ENCODE measurements around the gene TEX13C. TPM values are rescaled to one million over a fixed set of nuclear protein-coding genes. Genes with fewer than 3 reads are reported as not detected.

Gene TEX13C
- total RNA-seq, 2 experiments from 2014 or later: not detected

DNA sequence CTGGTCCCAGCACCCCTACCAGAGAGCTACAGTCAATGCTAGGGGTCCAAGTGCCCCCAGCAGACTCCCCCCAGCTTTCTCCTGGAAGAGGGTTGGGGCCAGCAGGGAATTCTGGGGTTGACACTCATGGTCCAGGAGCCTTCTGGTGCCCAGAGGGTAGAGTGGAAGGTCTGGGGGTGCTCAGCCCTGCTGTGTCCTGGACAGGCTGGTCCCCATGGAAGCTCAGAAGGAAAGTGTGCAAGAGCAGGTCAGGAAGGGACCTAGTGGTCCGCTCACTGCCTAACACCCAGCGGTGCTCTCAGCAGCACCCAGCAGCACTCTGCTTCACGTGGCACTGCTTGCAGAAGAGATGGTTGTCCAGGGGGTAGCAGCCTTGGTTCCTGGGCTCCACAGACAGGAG is 6.9 kb downstream of the TEX13C start:
- Mint-ChIP-seq H3K27me3 (peaks cover 3% of the 10 kb centered on the region), H3K4me3 (no peak overlapping the region), H3K9me3 (no peaks in the 10 kb centered on the region), H3K4me1 (no peaks in the 10 kb centered on the region), H3K36me3 (no peaks in the 10 kb centered on the region), H3K27ac (no peak overlapping the region)
- DNase-seq: no peak
- no peak for ATAC-seq (ENCODE audit: low read depth)
- POLR2A ChIA-PET: no interaction called here

DNA sequence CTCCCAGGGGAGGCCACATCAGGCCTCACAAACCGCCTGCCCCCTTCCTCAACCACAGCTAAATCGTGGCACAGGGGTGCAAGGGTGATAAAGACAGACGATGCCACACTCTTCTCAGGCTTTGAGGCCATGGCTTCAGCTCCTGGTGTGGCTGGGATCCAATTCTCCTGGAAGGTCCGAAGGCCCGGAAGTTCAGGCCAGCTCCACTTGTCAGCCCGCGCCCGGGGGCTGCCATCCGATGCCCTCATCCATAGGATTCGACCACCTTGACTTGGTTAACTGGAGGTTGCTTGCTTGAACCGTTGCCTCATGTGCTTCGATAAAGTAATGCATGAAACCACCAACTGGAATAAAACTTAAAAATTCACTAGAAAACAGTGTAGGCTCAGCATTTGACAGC is 8.2 kb downstream of the TEX13C start:
- no peak for DNase-seq
- ATAC-seq (ENCODE audit: low read depth): no peak
- H3K27me3 Mint-ChIP-seq: peaks cover 3% of the 10 kb centered on the region
- no peaks in the 10 kb centered on the region for H3K4me1 Mint-ChIP-seq
- no peaks in the 10 kb centered on the region for H3K36me3 Mint-ChIP-seq
- H3K27ac Mint-ChIP-seq: no peak overlapping the region
- POLR2A ChIA-PET: no interaction called here
- no peak overlapping the region for H3K4me3 Mint-ChIP-seq
- no peaks in the 10 kb centered on the region for H3K9me3 Mint-ChIP-seq

GRCh38 chrX:125333583-125333982 is 13.9 kb downstream of the TEX13C start:
- DNase-seq (no peak), ATAC-seq (ENCODE audit: low read depth) (no peak)
- no peak overlapping the region for H3K27ac Mint-ChIP-seq
- H3K36me3 Mint-ChIP-seq: no peaks in the 10 kb centered on the region
- no peaks in the 10 kb centered on the region for H3K27me3 Mint-ChIP-seq
- H3K4me1 Mint-ChIP-seq: no peaks in the 10 kb centered on the region
- no peaks in the 10 kb centered on the region for H3K9me3 Mint-ChIP-seq
- POLR2A ChIA-PET: no interaction called here
- H3K4me3 Mint-ChIP-seq: no peak overlapping the region

GRCh38 chrX:125340490-125340889 is 20.8 kb downstream of the TEX13C start:
- Mint-ChIP-seq H3K4me1 (no peaks in the 10 kb centered on the region), H3K27ac (no peak overlapping the region), H3K27me3 (peaks cover 2% of the 10 kb centered on the region), H3K4me3 (no peak overlapping the region), H3K9me3 (no peaks in the 10 kb centered on the region), H3K36me3 (no peaks in the 10 kb centered on the region)
- no peak for DNase-seq
- POLR2A ChIA-PET: no interaction called here
- ATAC-seq (ENCODE audit: low read depth): no peak

GRCh38 chrX:125374169-125374568 is 54.5 kb downstream of the TEX13C start:
- no peak for ATAC-seq (ENCODE audit: low read depth)
- H3K27ac Mint-ChIP-seq: no peak overlapping the region
- H3K27me3 Mint-ChIP-seq: no peaks in the 10 kb centered on the region
- no peaks in the 10 kb centered on the region for H3K4me1 Mint-ChIP-seq
- DNase-seq: no peak
- no peaks in the 10 kb centered on the region for H3K36me3 Mint-ChIP-seq
- H3K9me3 Mint-ChIP-seq: no peaks in the 10 kb centered on the region
- H3K4me3 Mint-ChIP-seq: no peak overlapping the region
- POLR2A ChIA-PET: no interaction called here

Data from activated naive CD8-positive, alpha-beta T cell treated with anti-CD3 and anti-CD28 coated beads, Interleukin-2, amount 10 ng/mL, durations not matched to agents 7 days and 5 days (primary cell).